Measurements from ENCODE around the gene CD40.

CD40 gene

DNA sequence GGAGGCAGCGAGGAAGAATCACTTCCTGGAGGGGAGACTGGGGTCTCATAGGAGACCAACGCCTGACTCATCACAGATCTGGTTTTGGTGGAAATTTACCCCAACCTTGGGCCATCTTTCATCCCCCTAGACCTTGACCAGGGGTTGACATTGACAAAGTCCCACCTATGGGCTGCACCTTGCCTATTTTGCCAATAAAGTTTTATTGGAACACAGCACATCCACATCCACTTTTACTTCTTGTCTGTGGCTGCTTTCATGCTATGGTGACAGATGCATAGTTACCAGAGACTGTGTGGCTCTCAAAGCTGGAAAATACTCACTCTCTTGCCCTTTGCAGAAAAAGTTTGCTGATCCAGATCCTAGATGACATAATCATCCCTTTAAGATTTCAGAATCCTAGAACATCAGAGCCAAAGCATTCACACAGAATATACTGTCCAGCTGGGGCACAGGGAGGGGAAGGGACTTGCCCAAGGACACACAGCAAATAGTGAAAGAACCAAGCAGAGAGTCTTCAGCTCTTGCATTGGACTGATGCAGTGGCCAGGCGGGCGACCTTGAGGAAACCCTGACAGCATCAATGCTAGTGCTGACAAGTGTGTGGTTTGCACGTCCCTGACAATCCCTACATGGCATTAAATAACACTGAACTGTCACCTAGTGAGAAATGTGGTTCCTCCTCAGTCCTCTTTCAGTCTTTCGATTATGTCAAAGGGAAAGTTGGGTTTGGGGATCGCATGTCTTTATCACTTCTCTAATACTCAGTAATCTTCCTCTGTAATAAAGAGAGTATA, 41.2 kb downstream of the CD40 start:
- DNase-seq (ENCODE audit: low read depth in 2 of 2), result no peak
- TF ChIP-seq, protein P1, sequence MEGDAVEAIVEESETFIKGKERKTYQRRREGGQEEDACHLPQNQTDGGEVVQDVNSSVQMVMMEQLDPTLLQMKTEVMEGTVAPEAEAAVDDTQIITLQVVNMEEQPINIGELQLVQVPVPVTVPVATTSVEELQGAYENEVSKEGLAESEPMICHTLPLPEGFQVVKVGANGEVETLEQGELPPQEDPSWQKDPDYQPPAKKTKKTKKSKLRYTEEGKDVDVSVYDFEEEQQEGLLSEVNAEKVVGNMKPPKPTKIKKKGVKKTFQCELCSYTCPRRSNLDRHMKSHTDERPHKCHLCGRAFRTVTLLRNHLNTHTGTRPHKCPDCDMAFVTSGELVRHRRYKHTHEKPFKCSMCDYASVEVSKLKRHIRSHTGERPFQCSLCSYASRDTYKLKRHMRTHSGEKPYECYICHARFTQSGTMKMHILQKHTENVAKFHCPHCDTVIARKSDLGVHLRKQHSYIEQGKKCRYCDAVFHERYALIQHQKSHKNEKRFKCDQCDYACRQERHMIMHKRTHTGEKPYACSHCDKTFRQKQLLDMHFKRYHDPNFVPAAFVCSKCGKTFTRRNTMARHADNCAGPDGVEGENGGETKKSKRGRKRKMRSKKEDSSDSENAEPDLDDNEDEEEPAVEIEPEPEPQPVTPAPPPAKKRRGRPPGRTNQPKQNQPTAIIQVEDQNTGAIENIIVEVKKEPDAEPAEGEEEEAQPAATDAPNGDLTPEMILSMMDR (IDR thresholded peaks at IDR 0.05; ENCODE audit: low read depth, low read length), result no peak

DNA sequence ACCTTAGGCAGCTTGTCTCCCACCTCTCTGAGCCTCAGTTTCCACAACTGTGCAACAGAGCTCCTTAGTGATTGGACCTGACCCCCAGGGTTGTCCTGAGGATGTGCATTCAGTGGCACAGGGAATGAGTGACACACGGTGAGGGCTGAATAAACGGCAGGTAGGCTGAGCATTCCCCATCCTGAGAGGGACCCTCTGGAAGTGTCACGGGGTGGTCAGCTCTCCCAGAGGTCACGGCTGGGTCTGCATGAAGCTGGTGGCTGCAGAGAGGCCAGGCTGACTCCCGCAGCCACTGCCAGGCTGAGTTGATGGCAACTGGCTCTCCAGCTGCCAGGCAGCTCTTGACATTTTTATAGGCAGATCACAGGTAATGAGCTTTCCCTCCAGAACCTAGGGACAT, 42.5 kb downstream of the CD40 start:
- TF ChIP-seq, protein P1 (IDR thresholded peaks at IDR 0.05; ENCODE audit: low read depth, low read length), result no peak
- no peak overlapping the region for H3K4me3 ChIP-seq (replicated peaks in 1 of 2; ENCODE audit: low read depth in 2 of 2, low read length in 2 of 2)
- DNase-seq (ENCODE audit: low read depth in 2 of 2), result no peak

More for the DNA sequence above, 41.2 kb downstream of the CD40 start:
- H3K4me3 ChIP-seq (replicated peaks in 1 of 2; ENCODE audit: low read depth in 2 of 2, low read length in 2 of 2), result no peak overlapping the region

DNA sequence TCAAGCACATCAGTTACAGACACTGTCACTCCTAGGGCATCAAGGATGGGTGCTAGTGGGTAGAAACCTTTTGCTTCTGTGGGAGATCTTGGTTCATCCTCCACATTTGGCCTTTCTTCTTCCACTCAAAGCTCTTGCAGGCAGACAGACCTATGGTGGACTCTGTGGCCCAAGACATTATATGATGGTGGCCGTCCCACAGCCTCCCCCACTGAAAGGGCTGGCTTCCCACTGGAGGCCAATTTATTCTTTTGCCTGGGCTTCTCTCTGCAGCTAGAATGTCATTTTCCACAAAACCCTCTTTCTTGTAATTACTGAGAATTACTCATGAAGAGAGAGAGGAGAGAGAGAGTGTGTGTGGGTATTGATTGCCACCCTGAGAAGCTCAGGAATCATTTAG, 43.8 kb downstream of the CD40 start:
- TF ChIP-seq, protein P1 (IDR thresholded peaks at IDR 0.05; ENCODE audit: low read depth, low read length), result no peak
- DNase-seq (ENCODE audit: low read depth in 2 of 2), result no peak
- H3K4me3 ChIP-seq (replicated peaks in 1 of 2; ENCODE audit: low read depth in 2 of 2, low read length in 2 of 2), result no peak overlapping the region

DNA sequence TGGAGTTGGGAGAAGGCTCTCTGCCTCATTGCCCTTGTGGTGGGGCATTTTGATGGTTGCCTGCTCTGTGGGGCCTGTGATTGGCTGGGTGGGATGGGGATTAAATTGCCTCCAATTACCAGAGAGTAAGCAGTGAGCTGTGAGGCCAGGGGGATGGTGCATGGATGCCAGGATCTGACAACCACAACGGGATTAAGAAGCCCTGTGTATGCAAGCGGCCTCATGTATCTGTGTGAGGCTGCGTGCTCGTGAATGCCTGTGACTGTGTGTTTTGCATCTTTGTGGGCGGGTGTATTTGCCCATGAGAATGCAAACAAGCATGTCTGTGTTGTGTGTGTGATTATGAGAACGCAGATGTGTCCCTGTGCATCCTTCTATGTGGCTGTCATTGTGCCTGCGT, 46.1 kb downstream of the CD40 start:
- TF ChIP-seq, protein P1 (IDR thresholded peaks at IDR 0.05; ENCODE audit: low read depth, low read length), result no peak
- no peak overlapping the region for H3K4me3 ChIP-seq (replicated peaks in 1 of 2; ENCODE audit: low read depth in 2 of 2, low read length in 2 of 2)
- no peak for DNase-seq (ENCODE audit: low read depth in 2 of 2)

DNA sequence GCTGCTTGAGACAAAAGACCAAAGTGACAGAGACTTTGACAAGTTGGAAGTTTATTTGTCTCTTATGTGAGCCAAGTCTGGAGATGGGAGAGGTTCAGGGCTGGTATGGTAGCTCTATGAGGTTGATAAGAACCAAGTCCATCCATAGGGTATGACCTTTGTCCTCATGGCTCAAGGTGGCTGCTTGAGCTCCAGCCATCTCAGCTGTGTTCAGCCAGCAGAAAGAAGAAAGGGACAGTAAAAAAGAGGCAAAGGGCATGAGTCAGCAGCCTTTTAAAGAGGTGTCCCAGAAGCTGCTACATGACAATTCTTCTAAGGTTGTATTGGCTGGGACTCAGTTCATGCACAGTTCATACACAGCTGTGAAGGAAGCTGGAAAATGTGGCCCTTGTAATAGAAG, 49.0 kb downstream of the CD40 start:
- DNase-seq (ENCODE audit: low read depth in 2 of 2), result no peak
- TF ChIP-seq, protein P1 (IDR thresholded peaks at IDR 0.05; ENCODE audit: low read depth, low read length), result no peak
- no peak overlapping the region for H3K4me3 ChIP-seq (replicated peaks in 1 of 2; ENCODE audit: low read depth in 2 of 2, low read length in 2 of 2)

DNA sequence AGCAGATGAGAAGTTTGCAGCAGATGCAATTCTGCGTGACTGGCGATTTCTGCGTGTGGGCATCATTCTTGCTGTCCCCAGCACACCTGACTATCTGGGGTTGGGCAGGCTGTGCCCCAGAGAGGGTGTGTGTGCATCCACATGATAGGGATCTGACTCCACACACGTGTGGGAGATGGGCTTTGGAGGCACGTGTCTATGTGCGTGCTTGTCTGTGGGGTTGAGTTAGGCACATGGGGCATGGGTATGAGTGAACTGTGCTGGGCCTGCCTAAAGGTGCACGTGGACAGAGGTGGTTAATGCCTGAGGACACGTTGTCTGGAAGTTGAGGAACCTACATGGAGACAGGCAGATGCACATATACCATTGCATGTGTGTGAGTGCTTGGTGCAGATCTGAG, 50.3 kb downstream of the CD40 start:
- TF ChIP-seq, protein P1 (IDR thresholded peaks at IDR 0.05; ENCODE audit: low read depth, low read length), result no peak
- DNase-seq (ENCODE audit: low read depth in 2 of 2), result no peak
- no peak overlapping the region for H3K4me3 ChIP-seq (replicated peaks in 1 of 2; ENCODE audit: low read depth in 2 of 2, low read length in 2 of 2)

All from cardiac fibroblast (primary cell).